GM21723 (cell line): Measurements from ENCODE around the gene EVI2B.
"Not testable (repeated sequence)": the region's sequence is repeated elsewhere in the genome, so short reads cannot be mapped to it uniquely, and the experiment has no call there.

Experiments used
- ATAC-seq: cut with Tn5 transposase; IDR thresholded peaks from one replicate; pipeline ENCODE4 v1.9.1; 2021; ENCODE audit warnings: mild to moderate bottlenecking, moderate library complexity; ENCODE audit not compliant: unreplicated experiment

The EVI2B gene

GRCh38 chr17:31272803-31273202, 41.1 kb downstream of the EVI2B start:
- ATAC-seq: no peak

DNA sequence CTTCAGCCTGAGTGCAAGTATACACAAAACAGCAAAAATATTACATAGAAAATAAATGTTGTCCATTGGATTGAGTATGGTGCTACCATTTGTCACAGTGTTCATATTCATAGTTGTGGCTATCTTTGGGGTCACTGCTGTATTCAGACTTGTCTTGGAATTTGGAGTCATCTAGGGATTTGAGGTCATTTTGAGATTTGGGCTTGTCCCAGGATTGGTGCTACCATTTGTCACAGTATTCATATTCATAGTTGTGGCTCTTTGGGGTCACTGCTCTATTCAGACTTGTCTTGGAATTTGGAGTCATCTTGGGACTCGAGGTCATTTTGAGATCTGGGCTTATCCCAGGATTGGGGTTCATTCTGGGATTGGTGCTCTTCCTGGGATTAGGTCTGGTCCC, 41.6 kb downstream of the EVI2B start:
- no peak for ATAC-seq

GRCh38 chr17:31269578-31269983, 44.3 kb downstream of the EVI2B start:
- ATAC-seq: no peak

GRCh38 chr17:31269036-31269577, 44.7 kb downstream of the EVI2B start:
- ATAC-seq: no peak

DNA sequence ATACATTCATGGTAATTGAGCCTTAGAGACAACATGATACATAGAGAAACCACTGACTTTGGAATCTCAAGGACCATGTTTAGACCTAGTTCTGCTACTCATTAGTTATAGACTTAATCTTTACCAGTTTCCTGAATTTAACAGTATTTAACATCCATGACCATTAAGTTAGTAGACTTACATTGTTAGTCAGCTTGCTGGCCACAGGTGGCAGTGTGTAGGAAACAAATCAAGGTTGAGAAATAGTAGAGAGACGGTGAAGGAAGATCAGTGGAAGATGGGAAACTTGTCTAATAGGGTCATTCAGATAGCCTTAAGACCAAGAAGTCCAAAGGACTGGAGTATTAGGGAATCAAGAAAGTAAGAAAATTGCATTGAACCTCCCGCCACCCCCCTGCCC, 47.8 kb downstream of the EVI2B start:
- no peak for ATAC-seq

DNA sequence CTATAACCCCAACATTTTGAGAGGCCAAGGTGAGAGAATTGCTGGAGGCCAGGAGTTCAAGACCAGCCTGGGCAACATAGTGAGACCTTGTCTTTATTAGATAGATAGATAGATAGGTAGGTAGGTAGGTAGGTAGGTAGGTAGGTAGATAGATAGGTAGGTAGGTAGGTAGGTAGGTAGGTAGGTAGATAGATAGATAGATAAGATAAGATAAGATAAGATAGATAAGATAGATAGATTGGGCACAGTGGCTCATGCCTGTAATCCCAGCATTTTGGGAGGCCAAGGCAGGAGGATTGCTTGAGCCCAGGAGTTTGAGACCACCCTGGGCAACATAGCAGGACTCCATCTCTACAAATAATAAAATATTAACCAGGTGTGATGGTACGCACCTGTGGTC, 50.9 kb downstream of the EVI2B start:
- not testable (repeated sequence) for ATAC-seq

GRCh38 chr17:31261601-31262000, 52.3 kb downstream of the EVI2B start:
- ATAC-seq: no peak

DNA sequence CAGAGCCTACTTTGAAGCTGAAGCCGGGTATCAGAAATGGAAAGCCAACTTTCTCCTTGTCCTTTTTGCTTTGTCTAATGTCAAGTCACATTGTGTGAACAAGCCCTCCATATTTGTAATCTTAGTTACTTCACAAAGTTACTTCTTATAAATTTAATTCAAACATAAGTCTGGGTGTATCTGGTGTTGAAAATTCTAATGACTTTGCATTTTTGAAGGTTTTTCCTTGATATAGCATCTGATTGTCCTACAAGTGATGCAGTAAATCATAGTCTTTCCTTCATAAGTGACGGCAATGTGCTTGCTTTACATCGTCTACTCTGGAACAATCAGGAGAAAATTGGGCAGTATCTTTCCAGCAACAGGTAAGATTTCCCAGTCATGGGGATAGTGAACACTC, 53.7 kb downstream of the EVI2B start:
- no peak for ATAC-seq

GRCh38 chr17:31256936-31257335, 56.9 kb downstream of the EVI2B start:
- no peak for ATAC-seq

DNA sequence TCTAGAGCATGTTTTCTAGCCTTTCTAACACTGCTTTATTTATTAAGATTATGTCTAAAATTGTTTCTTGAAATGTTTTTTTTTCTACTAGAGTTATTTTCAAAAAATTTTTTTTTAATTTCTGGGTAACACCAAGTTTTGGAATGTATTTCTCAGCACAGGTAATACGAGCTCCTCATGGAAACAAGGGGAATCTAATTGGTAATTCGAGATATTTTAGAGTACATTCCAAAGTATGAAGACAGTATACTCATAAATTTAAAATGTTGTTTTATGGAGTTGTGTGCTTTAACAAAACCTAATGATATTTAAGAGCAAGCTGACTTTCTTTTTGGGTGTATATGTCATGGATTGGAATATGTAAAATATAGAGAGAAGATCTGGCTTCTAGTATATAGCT, 59.2 kb downstream of the EVI2B start:
- no peak for ATAC-seq
